Neural cell (in vitro differentiated cells): ENCODE measurements around the gene COL4A2.

Source experiments
- EP300 ChIP-seq: fragments of 450-650 bp; conservative IDR thresholded peaks from 2 replicates; pipeline ENCODE4 v1.6.1; 2014; ENCODE audit warnings: antibody characterized with exemption, mild to moderate bottlenecking, moderate library complexity; ENCODE audit not compliant: poor library complexity, severe bottlenecking
- EZH2 ChIP-seq: fragments of 200-600, 300-800 bp; shearing (Covaris generic), sonication (generic); IDR thresholded peaks from 2 replicates; pipeline ENCODE4 v1.6.1; 2014; ENCODE audit warnings: antibody characterized with exemption, low read length, borderline replicate concordance, mild to moderate bottlenecking; ENCODE audit not compliant: insufficient read depth, poor library complexity, severe bottlenecking
- MXI1 ChIP-seq: fragments of 450-650 bp; conservative IDR thresholded peaks from 2 replicates; pipeline ENCODE4 v1.6.1; 2014; ENCODE audit warnings: antibody characterized with exemption, mild to moderate bottlenecking; ENCODE audit not compliant: poor library complexity, severe bottlenecking
- POLR2AphosphoS5 ChIP-seq: IDR thresholded peaks from 2 replicates; pipeline ENCODE4 v1.6.1; 2012
- RAD21 ChIP-seq: fragments of 450-650 bp; conservative IDR thresholded peaks from 2 replicates; pipeline ENCODE4 v1.6.1; 2014; ENCODE audit warnings: antibody characterized with exemption, mild to moderate bottlenecking, moderate library complexity
- SMC3 ChIP-seq: fragments of 450-650 bp; conservative IDR thresholded peaks from 2 replicates; pipeline ENCODE4 v1.6.1; 2014; ENCODE audit warnings: antibody characterized with exemption, mild to moderate bottlenecking, moderate library complexity; ENCODE audit not compliant: poor library complexity
- TF ChIP-seq, protein P1 (sequence below): fragments of 450-650 bp; IDR thresholded peaks from 2 replicates; pipeline ENCODE4 v1.5.1; 2014; ENCODE audit warnings: antibody characterized with exemption, mild to moderate bottlenecking, moderate library complexity; ENCODE audit not compliant: poor library complexity, severe bottlenecking
- TF ChIP-seq, protein P2 (sequence below): IDR thresholded peaks from 2 replicates; pipeline ENCODE4 v1.6.1; 2012; ENCODE audit warnings: borderline replicate concordance

DNA sequence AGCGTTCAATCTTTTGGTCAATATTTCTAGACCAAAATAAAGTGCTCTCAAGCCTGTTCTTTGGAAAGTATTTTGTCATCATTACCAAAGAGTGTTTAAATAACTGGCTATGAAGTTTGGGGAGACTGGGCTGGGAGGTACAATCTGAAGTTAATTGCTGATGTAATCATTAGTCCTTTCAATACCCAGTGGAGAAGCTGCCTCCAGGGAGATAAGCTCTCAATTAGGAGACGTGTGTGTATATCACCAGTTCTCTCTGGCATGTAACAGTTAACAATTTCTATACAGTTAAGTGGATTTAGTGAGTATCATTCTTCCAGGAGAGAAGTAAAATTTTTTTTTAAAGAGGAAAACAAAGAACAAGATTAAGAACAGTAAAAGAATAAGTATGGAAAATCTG, 1.5 kb upstream of the COL4A2 start:
- no peak for TF ChIP-seq POLR2AphosphoS5
- no peak for TF ChIP-seq EZH2
- TF ChIP-seq, protein P1, sequence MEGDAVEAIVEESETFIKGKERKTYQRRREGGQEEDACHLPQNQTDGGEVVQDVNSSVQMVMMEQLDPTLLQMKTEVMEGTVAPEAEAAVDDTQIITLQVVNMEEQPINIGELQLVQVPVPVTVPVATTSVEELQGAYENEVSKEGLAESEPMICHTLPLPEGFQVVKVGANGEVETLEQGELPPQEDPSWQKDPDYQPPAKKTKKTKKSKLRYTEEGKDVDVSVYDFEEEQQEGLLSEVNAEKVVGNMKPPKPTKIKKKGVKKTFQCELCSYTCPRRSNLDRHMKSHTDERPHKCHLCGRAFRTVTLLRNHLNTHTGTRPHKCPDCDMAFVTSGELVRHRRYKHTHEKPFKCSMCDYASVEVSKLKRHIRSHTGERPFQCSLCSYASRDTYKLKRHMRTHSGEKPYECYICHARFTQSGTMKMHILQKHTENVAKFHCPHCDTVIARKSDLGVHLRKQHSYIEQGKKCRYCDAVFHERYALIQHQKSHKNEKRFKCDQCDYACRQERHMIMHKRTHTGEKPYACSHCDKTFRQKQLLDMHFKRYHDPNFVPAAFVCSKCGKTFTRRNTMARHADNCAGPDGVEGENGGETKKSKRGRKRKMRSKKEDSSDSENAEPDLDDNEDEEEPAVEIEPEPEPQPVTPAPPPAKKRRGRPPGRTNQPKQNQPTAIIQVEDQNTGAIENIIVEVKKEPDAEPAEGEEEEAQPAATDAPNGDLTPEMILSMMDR, result no peak
- TF ChIP-seq, protein P2, sequence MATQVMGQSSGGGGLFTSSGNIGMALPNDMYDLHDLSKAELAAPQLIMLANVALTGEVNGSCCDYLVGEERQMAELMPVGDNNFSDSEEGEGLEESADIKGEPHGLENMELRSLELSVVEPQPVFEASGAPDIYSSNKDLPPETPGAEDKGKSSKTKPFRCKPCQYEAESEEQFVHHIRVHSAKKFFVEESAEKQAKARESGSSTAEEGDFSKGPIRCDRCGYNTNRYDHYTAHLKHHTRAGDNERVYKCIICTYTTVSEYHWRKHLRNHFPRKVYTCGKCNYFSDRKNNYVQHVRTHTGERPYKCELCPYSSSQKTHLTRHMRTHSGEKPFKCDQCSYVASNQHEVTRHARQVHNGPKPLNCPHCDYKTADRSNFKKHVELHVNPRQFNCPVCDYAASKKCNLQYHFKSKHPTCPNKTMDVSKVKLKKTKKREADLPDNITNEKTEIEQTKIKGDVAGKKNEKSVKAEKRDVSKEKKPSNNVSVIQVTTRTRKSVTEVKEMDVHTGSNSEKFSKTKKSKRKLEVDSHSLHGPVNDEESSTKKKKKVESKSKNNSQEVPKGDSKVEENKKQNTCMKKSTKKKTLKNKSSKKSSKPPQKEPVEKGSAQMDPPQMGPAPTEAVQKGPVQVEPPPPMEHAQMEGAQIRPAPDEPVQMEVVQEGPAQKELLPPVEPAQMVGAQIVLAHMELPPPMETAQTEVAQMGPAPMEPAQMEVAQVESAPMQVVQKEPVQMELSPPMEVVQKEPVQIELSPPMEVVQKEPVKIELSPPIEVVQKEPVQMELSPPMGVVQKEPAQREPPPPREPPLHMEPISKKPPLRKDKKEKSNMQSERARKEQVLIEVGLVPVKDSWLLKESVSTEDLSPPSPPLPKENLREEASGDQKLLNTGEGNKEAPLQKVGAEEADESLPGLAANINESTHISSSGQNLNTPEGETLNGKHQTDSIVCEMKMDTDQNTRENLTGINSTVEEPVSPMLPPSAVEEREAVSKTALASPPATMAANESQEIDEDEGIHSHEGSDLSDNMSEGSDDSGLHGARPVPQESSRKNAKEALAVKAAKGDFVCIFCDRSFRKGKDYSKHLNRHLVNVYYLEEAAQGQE, result no peak
- no peak for TF ChIP-seq SMC3
- no peak for TF ChIP-seq RAD21
- no peak for TF ChIP-seq EP300
- no peak for TF ChIP-seq MXI1
